ENCODE results near the gene SCYL1. TPM values are rescaled to one million over a fixed set of nuclear protein-coding genes. Genes with fewer than 3 reads are reported as not detected.
"Not testable (repeated sequence)": the region's sequence is repeated elsewhere in the genome, so short reads cannot be mapped to it uniquely, and the experiment has no call there.

SCYL1 gene
- total RNA-seq, 1 donor from 2014 or later, result 61.2 TPM

GRCh38 chr11:65505466-65506289 is 19.2 kb upstream of the SCYL1 start:
- intact Hi-C loops (cut with DNase I), result no loop called here
- Histone ChIP-seq H3K4me3 (peak overlapping the region; percentile 71), H3K9me3 (no peaks in the 10 kb centered on the region), H3K36me3 (peaks cover 58% of the 10 kb centered on the region), H3K27me3 (ENCODE audit: low read depth) (no peaks in the 10 kb centered on the region), H3K4me1 (peaks cover 52% of the 10 kb centered on the region), H3K27ac (peak overlapping the region; percentile 99)
- no peak for TF ChIP-seq CTCF (IDR thresholded peaks at IDR 0.05)
- DNase-seq (no peak), ATAC-seq (no peak)

- Histone ChIP-seq H3K4me3 (peak overlapping the region; percentile 71), H3K4me1 (peaks cover 55% of the 10 kb centered on the region), H3K9me3 (no peaks in the 10 kb centered on the region), H3K27me3 (ENCODE audit: low read depth) (no peaks in the 10 kb centered on the region), H3K27ac (peak overlapping the region; percentile 99), H3K36me3 (peaks cover 56% of the 10 kb centered on the region)
- DNase-seq (no peak), ATAC-seq (no peak)
- intact Hi-C loops (cut with DNase I), result no loop called here
- TF ChIP-seq CTCF (IDR thresholded peaks at IDR 0.05), result no peak
Measured at GRCh38 chr11:65506290-65506771, 18.6 kb upstream of the SCYL1 start.

GRCh38 chr11:65506772-65507505 is 17.9 kb upstream of the SCYL1 start:
- Histone ChIP-seq H3K9me3 (no peaks in the 10 kb centered on the region), H3K4me1 (peaks cover 55% of the 10 kb centered on the region), H3K27ac (peak overlapping the region; percentile 99), H3K4me3 (peak overlapping the region; percentile 71), H3K36me3 (peaks cover 50% of the 10 kb centered on the region), H3K27me3 (ENCODE audit: low read depth) (no peaks in the 10 kb centered on the region)
- intact Hi-C loops (cut with DNase I), result no loop called here
- peak; percentile 31 to 53 for ATAC-seq
- DNase-seq, result no peak
- no peak for TF ChIP-seq CTCF (IDR thresholded peaks at IDR 0.05)

GRCh38 chr11:65512311-65512710 is 12.6 kb upstream of the SCYL1 start:
- intact Hi-C loops (cut with DNase I); ATAC-seq; H3K36me3 ChIP-seq; H3K27ac ChIP-seq; H3K27me3 ChIP-seq (ENCODE audit: low read depth); H3K9me3 ChIP-seq; H3K4me3 ChIP-seq: not testable (repeated sequence)
- DNase-seq, result peak; percentile 21
- H3K4me1 ChIP-seq, result peaks cover 22% of the 10 kb centered on the region

- peak; percentile 6 for DNase-seq
- H3K27ac ChIP-seq, result no peak overlapping the region
- no peaks in the 10 kb centered on the region for H3K36me3 ChIP-seq
- no peak for TF ChIP-seq CTCF (IDR thresholded peaks at IDR 0.05)
- no peaks in the 10 kb centered on the region for H3K4me1 ChIP-seq
- no peaks in the 10 kb centered on the region for H3K27me3 ChIP-seq (ENCODE audit: low read depth)
- H3K9me3 ChIP-seq, result no peaks in the 10 kb centered on the region
- H3K4me3 ChIP-seq, result no peak overlapping the region
- ATAC-seq, result no peak
- intact Hi-C loops (cut with DNase I), result no loop called here
Measured at GRCh38 chr11:65516135-65516968, 8.5 kb upstream of the SCYL1 start.

- ATAC-seq; intact Hi-C loops (cut with DNase I): not testable (repeated sequence)
Measured at GRCh38 chr11:65518941-65519549, 5.8 kb upstream of the SCYL1 start.

GRCh38 chr11:65521777-65522521 is 2.9 kb upstream of the SCYL1 start:
- H3K36me3 ChIP-seq; H3K4me3 ChIP-seq; H3K27me3 ChIP-seq (ENCODE audit: low read depth); H3K27ac ChIP-seq; intact Hi-C loops (cut with DNase I); ATAC-seq; H3K9me3 ChIP-seq: not testable (repeated sequence)
- peak; percentile 64 for DNase-seq
- peaks cover 42% of the 10 kb centered on the region for H3K4me1 ChIP-seq

More at GRCh38 chr11:65518941-65519549, 5.8 kb upstream of the SCYL1 start:
- not testable (repeated sequence) for H3K36me3 ChIP-seq; H3K27me3 ChIP-seq (ENCODE audit: low read depth); H3K9me3 ChIP-seq; H3K27ac ChIP-seq; H3K4me3 ChIP-seq
- peak; percentile 6 for DNase-seq
- peaks cover 21% of the 10 kb centered on the region for H3K4me1 ChIP-seq

Data from lower lobe of right lung (tissue), 2 donors.